ENCODE results near the gene WEE2.
A peak's percentile ranks its signal among the peaks of the same experiment; 100 is the strongest.

The WEE2 gene

GRCh38 chr7:141737836-141738591 lies 29.9 kb downstream of the WEE2 start, which contains the start of gene SSBP1:
SSBP1 (plus strand) TSS chr7:141738358; CDS start chr7:141739167, 809 bp downstream.
- peak; percentile 99 for DNase-seq (ENCODE audit: low read depth)
- peak within 1 kb of the TSS; percentile 97 for H3K4me3 ChIP-seq (ENCODE audit: low read depth, low read length)
- TF ChIP-seq MYC (IDR thresholded peaks at IDR 0.05; ENCODE audit: low read depth, low read length) (peak; percentile 98), MAX (IDR thresholded peaks at IDR 0.05; ENCODE audit: low read depth, low read length) (peak; percentile 94), POLR2A (IDR thresholded peaks at IDR 0.05; ENCODE audit: extremely low read depth, insufficient read length) (peak; percentile 96)
- TF ChIP-seq, protein P1, sequence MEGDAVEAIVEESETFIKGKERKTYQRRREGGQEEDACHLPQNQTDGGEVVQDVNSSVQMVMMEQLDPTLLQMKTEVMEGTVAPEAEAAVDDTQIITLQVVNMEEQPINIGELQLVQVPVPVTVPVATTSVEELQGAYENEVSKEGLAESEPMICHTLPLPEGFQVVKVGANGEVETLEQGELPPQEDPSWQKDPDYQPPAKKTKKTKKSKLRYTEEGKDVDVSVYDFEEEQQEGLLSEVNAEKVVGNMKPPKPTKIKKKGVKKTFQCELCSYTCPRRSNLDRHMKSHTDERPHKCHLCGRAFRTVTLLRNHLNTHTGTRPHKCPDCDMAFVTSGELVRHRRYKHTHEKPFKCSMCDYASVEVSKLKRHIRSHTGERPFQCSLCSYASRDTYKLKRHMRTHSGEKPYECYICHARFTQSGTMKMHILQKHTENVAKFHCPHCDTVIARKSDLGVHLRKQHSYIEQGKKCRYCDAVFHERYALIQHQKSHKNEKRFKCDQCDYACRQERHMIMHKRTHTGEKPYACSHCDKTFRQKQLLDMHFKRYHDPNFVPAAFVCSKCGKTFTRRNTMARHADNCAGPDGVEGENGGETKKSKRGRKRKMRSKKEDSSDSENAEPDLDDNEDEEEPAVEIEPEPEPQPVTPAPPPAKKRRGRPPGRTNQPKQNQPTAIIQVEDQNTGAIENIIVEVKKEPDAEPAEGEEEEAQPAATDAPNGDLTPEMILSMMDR (IDR thresholded peaks at IDR 0.05; ENCODE audit: low read depth, low read length): peak; percentile 98

DNA sequence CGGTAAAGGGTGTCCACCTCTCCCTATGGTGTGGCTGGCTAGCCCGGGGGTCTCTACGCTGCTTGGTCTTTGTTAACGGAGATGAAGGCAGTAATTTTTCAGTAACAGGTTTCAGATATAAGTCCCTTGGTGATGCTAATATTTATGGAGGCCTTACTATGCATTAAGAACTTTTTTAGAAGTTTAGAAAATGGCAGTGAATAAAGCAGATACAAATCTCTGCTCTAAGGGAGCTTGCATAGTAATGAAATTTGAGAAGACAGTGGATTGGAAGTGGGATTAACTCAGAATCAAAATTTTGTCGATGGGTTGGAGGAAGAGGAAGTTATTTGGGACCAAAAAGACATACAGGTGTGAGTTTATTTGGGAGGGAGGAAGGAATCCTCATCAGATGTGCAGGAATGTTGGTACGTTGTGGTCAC lies 30.4 kb downstream of the WEE2 start:
- H3K4me3 ChIP-seq (ENCODE audit: low read depth, low read length): peak overlapping the region; percentile 97
- DNase-seq (ENCODE audit: low read depth): no peak

DNA sequence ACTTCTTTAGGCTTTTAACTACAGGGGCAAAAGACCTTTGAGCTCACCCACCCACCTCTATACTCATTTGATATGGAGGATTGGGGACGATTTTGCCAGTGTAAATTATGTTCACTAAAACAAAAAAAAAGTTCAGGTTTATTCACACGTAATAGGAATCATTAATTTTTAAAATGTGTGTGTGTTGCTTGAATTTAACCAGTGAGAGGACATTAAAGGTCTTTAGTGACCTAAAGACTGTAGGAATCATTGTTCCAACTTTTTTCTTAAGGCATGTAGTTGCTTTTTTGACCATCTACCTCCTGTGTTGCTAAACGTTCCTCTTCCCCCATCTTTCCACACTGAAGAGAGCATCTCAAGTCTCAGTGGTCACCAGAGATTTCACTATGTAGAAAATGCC lies 31.1 kb downstream of the WEE2 start:
- TF ChIP-seq MAX (IDR thresholded peaks at IDR 0.05; ENCODE audit: low read depth, low read length): no peak
- no peak for TF ChIP-seq POLR2A (IDR thresholded peaks at IDR 0.05; ENCODE audit: extremely low read depth, insufficient read length)
- TF ChIP-seq, protein P1 (IDR thresholded peaks at IDR 0.05; ENCODE audit: low read depth, low read length): no peak
- TF ChIP-seq MYC (IDR thresholded peaks at IDR 0.05; ENCODE audit: low read depth, low read length): no peak
- peak overlapping the region; percentile 97 for H3K4me3 ChIP-seq (ENCODE audit: low read depth, low read length)
- DNase-seq (ENCODE audit: low read depth): no peak

More for the DNA sequence above, 30.4 kb downstream of the WEE2 start:
- TF ChIP-seq, protein P1 (IDR thresholded peaks at IDR 0.05; ENCODE audit: low read depth, low read length): no peak
- TF ChIP-seq MYC (IDR thresholded peaks at IDR 0.05; ENCODE audit: low read depth, low read length) (no peak), MAX (IDR thresholded peaks at IDR 0.05; ENCODE audit: low read depth, low read length) (no peak), POLR2A (IDR thresholded peaks at IDR 0.05; ENCODE audit: extremely low read depth, insufficient read length) (no peak)

GRCh38 chr7:141742229-141742628 lies 34.1 kb downstream of the WEE2 start:
- DNase-seq (ENCODE audit: low read depth): no peak
- TF ChIP-seq POLR2A (IDR thresholded peaks at IDR 0.05; ENCODE audit: extremely low read depth, insufficient read length): no peak
- TF ChIP-seq MAX (IDR thresholded peaks at IDR 0.05; ENCODE audit: low read depth, low read length): no peak
- TF ChIP-seq MYC (IDR thresholded peaks at IDR 0.05; ENCODE audit: low read depth, low read length): no peak
- TF ChIP-seq, protein P1 (IDR thresholded peaks at IDR 0.05; ENCODE audit: low read depth, low read length): no peak
- no peak overlapping the region for H3K4me3 ChIP-seq (ENCODE audit: low read depth, low read length)

GRCh38 chr7:141744131-141744530 lies 36.0 kb downstream of the WEE2 start:
- no peak overlapping the region for H3K4me3 ChIP-seq (ENCODE audit: low read depth, low read length)
- DNase-seq (ENCODE audit: low read depth): no peak
- TF ChIP-seq MAX (IDR thresholded peaks at IDR 0.05; ENCODE audit: low read depth, low read length) (no peak), MYC (IDR thresholded peaks at IDR 0.05; ENCODE audit: low read depth, low read length) (no peak), POLR2A (IDR thresholded peaks at IDR 0.05; ENCODE audit: extremely low read depth, insufficient read length) (no peak)
- TF ChIP-seq, protein P1 (IDR thresholded peaks at IDR 0.05; ENCODE audit: low read depth, low read length): no peak

All from NB4 (cell line).